ENCODE measurements around the gene PPP1R9B. TPM values are rescaled to one million over a fixed set of nuclear protein-coding genes. Genes with fewer than 3 reads are reported as not detected.

PPP1R9B gene
- total RNA-seq, 1 donor from 2014 or later = 103 TPM

- peak; percentile 54 for TF ChIP-seq CTCF (IDR thresholded peaks at IDR 0.05)
- ATAC-seq (peak; percentile 84), DNase-seq (peak; percentile 82)
- no peak overlapping the region for H3K27ac ChIP-seq
- H3K9me3 ChIP-seq = no peaks in the 10 kb centered on the region
- H3K4me1 ChIP-seq = peaks cover 11% of the 10 kb centered on the region
- no peaks in the 10 kb centered on the region for H3K36me3 ChIP-seq
- H3K27me3 ChIP-seq = peaks cover 27% of the 10 kb centered on the region
- peak overlapping the region; percentile 14 for H3K4me3 ChIP-seq
- intact Hi-C loops (cut with DNase I) = loop anchor here (10.0 kb wide), 1 partner anchor 47 kb away; the partner anchor contains the start of gene SGCA
These were observed 33.0 kb downstream of the PPP1R9B start for GRCh38 chr17:50117202-50118051.

- no peak for TF ChIP-seq CTCF (IDR thresholded peaks at IDR 0.05)
- Histone ChIP-seq H3K4me1 (peaks cover 15% of the 10 kb centered on the region), H3K27ac (no peak overlapping the region), H3K36me3 (no peaks in the 10 kb centered on the region), H3K9me3 (no peaks in the 10 kb centered on the region), H3K4me3 (no peak overlapping the region), H3K27me3 (peaks cover 27% of the 10 kb centered on the region)
- intact Hi-C loops (cut with DNase I) = loop anchor here (10.0 kb wide), 1 partner anchor 49 kb away; the partner anchor contains the start of gene SGCA
- no peak for DNase-seq
- no peak for ATAC-seq
These were observed 34.7 kb downstream of the PPP1R9B start for GRCh38 chr17:50115756-50116155.

GRCh38 chr17:50114849-50115357 is 35.6 kb downstream of the PPP1R9B start:
- no peak for DNase-seq
- intact Hi-C loops (cut with DNase I) = loop anchor here (10.0 kb wide), 1 partner anchor 50 kb away; the partner anchor contains the start of gene SGCA
- peak; percentile 27 for ATAC-seq
- Histone ChIP-seq H3K4me3 (no peak overlapping the region), H3K27me3 (peaks cover 27% of the 10 kb centered on the region), H3K9me3 (no peaks in the 10 kb centered on the region), H3K36me3 (no peaks in the 10 kb centered on the region), H3K27ac (no peak overlapping the region), H3K4me1 (peaks cover 15% of the 10 kb centered on the region)
- TF ChIP-seq CTCF (IDR thresholded peaks at IDR 0.05) = peak; percentile 58

- H3K4me3 ChIP-seq = no peak overlapping the region
- TF ChIP-seq CTCF (IDR thresholded peaks at IDR 0.05) = no peak
- H3K4me1 ChIP-seq = peaks cover 15% of the 10 kb centered on the region
- H3K9me3 ChIP-seq = no peaks in the 10 kb centered on the region
- ATAC-seq = no peak
- no peak overlapping the region for H3K27ac ChIP-seq
- peaks cover 27% of the 10 kb centered on the region for H3K27me3 ChIP-seq
- H3K36me3 ChIP-seq = no peaks in the 10 kb centered on the region
- no peak for DNase-seq
- intact Hi-C loops (cut with DNase I) = loop anchor here (10.0 kb wide), 1 partner anchor 50 kb away; the partner anchor contains the start of gene SGCA
These were observed 36.1 kb downstream of the PPP1R9B start for GRCh38 chr17:50114401-50114800.

- DNase-seq = no peak
- intact Hi-C loops (cut with DNase I) = loop anchor here (10.0 kb wide), 1 partner anchor 51 kb away; the partner anchor contains the start of gene SGCA
- H3K36me3 ChIP-seq = no peaks in the 10 kb centered on the region
- no peak overlapping the region for H3K4me3 ChIP-seq
- H3K4me1 ChIP-seq = peaks cover 15% of the 10 kb centered on the region
- ATAC-seq = no peak
- no peaks in the 10 kb centered on the region for H3K9me3 ChIP-seq
- TF ChIP-seq CTCF (IDR thresholded peaks at IDR 0.05) = no peak
- peaks cover 27% of the 10 kb centered on the region for H3K27me3 ChIP-seq
- H3K27ac ChIP-seq = no peak overlapping the region
These were observed 36.7 kb downstream of the PPP1R9B start for GRCh38 chr17:50113624-50114320.

Data from upper lobe of right lung (tissue), 1 donor.